ENCODE results near the gene TBC1D17. TPM values are rescaled to one million over a fixed set of nuclear protein-coding genes. Genes with fewer than 3 reads are reported as not detected.

Gene TBC1D17
- total RNA-seq, 1 donor from 2014 or later, result 36.8 TPM

DNA sequence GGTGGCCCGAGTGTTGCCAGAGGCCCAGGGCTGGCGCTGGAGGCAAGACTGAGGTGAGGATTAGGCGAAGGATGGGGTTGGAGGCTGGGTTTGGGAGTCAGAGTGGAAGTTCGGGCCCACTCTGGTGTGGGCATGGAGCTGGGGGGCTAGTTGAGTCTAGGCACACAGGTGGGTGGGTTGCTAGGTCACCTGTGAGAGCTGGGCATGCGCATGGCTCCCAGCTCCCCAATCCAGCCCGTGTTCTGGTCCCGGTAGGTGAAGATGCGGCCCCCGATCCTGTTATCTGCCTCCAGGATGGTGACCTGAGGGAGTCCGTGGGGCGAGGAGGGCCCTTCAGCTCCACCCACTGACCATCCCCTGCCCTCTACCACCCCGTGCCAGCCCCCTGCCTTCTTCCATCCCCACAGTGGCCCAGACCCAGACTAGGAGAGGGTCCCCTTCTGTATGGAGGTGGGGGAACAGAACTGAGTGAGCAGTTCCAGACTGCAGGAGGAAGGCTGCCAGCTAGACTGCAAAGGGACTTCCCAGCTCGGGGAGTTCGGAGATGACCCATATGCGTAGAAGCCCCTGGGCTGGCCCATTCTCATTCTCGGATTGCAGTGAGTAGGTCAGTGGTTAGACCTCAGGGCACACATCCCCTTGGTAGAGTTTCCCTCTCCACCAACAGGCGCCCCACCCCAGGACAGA lies 17.5 kb downstream of the TBC1D17 start:
- no peak for DNase-seq (ENCODE audit: low spot score)
- H3K27ac Mint-ChIP-seq (ENCODE audit: unreplicated experiment), result no peak overlapping the region
- no peak overlapping the region for H3K4me3 Mint-ChIP-seq (ENCODE audit: unreplicated experiment)
- peaks cover 18% of the 10 kb centered on the region for H3K4me1 Mint-ChIP-seq (ENCODE audit: unreplicated experiment)
- peaks cover 11% of the 10 kb centered on the region for H3K36me3 Mint-ChIP-seq (ENCODE audit: low read depth, unreplicated experiment)
- H3K9me3 Mint-ChIP-seq (ENCODE audit: unreplicated experiment), result no peaks in the 10 kb centered on the region
- TF ChIP-seq, protein P1, sequence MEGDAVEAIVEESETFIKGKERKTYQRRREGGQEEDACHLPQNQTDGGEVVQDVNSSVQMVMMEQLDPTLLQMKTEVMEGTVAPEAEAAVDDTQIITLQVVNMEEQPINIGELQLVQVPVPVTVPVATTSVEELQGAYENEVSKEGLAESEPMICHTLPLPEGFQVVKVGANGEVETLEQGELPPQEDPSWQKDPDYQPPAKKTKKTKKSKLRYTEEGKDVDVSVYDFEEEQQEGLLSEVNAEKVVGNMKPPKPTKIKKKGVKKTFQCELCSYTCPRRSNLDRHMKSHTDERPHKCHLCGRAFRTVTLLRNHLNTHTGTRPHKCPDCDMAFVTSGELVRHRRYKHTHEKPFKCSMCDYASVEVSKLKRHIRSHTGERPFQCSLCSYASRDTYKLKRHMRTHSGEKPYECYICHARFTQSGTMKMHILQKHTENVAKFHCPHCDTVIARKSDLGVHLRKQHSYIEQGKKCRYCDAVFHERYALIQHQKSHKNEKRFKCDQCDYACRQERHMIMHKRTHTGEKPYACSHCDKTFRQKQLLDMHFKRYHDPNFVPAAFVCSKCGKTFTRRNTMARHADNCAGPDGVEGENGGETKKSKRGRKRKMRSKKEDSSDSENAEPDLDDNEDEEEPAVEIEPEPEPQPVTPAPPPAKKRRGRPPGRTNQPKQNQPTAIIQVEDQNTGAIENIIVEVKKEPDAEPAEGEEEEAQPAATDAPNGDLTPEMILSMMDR (IDR thresholded peaks at IDR 0.05; ENCODE audit: unreplicated experiment), result no peak
- H3K27me3 Mint-ChIP-seq (ENCODE audit: unreplicated experiment), result peaks cover 19% of the 10 kb centered on the region

DNA sequence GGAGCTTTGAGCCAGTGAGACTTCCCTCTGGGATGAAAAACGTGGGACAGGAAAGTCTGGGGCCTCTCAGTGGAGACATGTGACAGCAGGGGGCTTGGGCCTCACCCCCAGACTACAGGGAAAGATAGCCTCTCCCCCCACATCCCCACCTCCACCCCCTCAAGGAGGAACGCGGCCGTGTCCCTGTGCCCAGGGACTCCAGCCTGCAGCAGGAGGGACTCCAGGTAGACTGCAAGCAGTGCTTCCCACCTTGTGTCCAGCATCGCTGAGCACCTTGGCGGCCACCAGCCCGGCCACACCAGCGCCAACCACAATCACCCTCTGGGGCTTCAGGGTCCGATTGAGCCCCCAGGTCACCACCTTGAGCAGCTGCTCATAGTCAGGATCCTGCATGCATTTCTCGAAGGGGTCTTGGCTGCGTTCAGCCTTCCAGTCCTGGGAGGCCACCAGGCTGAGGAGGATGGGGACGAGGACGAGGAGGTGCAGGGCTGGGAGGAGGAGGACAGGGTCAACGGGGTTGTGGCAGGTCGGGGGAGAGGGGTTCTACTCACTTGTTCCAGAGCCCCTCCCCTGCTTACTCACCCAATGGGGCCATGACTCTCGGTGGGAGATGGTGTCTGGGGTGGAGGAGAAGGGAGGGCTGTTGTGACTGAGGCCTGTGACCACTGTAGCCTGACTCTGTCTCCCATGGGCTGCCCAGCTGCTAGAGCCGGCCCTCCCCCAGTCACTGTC lies 18.2 kb downstream of the TBC1D17 start:
- H3K27me3 Mint-ChIP-seq (ENCODE audit: unreplicated experiment), result peaks cover 17% of the 10 kb centered on the region
- H3K36me3 Mint-ChIP-seq (ENCODE audit: low read depth, unreplicated experiment), result peaks cover 11% of the 10 kb centered on the region
- H3K9me3 Mint-ChIP-seq (ENCODE audit: unreplicated experiment), result no peaks in the 10 kb centered on the region
- DNase-seq (ENCODE audit: low spot score), result no peak
- TF ChIP-seq, protein P1 (IDR thresholded peaks at IDR 0.05; ENCODE audit: unreplicated experiment), result no peak
- H3K4me3 Mint-ChIP-seq (ENCODE audit: unreplicated experiment), result no peak overlapping the region
- no peak overlapping the region for H3K27ac Mint-ChIP-seq (ENCODE audit: unreplicated experiment)
- H3K4me1 Mint-ChIP-seq (ENCODE audit: unreplicated experiment), result peaks cover 18% of the 10 kb centered on the region

DNA sequence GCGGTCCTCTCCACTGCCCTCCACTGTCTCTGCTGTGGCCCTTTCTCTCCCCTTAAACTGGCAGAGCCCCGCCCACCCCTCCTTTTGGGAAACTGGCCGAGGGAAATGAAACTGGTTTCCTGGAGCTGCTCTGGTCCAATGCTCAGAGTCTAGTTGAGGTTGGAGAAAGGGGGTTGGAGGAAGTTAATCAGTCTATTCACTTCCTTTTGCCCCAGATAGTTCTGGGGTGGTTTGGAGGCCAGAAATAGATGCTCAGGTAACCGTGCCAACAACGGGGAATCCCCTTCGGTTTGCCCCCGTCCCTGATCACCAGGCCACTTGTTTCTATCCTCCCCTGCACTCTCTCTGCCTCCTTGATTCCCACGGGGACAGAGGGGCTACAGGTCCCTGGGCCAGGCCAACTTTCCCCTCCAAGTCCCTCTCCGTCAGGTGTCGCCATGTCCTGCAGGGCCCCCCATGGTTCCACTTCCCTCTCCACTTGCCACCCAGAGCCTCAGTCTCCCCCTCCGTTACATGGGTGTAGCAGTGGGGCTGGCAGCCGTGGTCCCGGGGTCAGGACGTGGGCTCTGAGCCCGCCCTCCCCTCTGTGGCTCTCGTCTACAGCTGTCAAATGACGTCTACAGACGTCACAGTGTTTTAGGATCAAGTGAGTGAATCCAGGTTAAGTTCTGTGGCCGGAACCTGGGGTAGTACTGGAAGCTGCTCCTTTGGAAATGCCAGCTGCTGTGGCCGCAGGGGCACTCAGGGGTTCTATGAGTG lies 19.5 kb downstream of the TBC1D17 start, which contains the start of gene IL4I1:
TSS of gene IL4I1 (minus strand) at position 25 of the 759 bp plus-strand sequence. CDS start 727 bp downstream, outside the sequence.
- H3K36me3 Mint-ChIP-seq (ENCODE audit: low read depth, unreplicated experiment), result peaks cover 11% of the 10 kb centered on the region
- peak within 1 kb of the TSS; percentile 25 for H3K4me3 Mint-ChIP-seq (ENCODE audit: unreplicated experiment)
- no peak for DNase-seq (ENCODE audit: low spot score)
- peak within 1 kb of the TSS; percentile 48 for H3K27ac Mint-ChIP-seq (ENCODE audit: unreplicated experiment)
- TF ChIP-seq, protein P1 (IDR thresholded peaks at IDR 0.05; ENCODE audit: unreplicated experiment), result no peak
- H3K9me3 Mint-ChIP-seq (ENCODE audit: unreplicated experiment), result no peaks in the 10 kb centered on the region
- peaks cover 12% of the 10 kb centered on the region for H3K27me3 Mint-ChIP-seq (ENCODE audit: unreplicated experiment)
- peaks cover 18% of the 10 kb centered on the region for H3K4me1 Mint-ChIP-seq (ENCODE audit: unreplicated experiment)

DNA sequence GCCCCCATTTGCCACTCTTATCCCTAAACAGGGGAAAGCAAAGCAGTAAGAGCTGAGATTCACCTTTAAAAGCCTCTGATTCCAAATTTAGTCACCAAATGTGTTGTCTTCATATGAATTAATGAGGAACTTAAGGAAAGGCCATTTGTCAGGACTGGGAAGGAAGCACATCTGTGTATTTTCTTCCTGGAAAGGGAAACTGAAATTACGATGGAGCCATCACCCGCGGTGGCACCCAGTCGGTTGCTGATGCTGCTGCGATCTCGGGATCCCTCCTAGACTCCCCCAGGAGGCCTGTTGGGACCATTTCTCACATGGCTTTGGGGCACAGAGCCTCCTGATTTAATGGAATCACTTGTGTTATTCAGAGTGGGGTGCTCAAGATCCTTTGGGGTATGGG lies 26.6 kb downstream of the TBC1D17 start:
- H3K27me3 Mint-ChIP-seq (ENCODE audit: unreplicated experiment), result peaks cover 12% of the 10 kb centered on the region
- DNase-seq (ENCODE audit: low spot score), result no peak
- no peaks in the 10 kb centered on the region for H3K4me1 Mint-ChIP-seq (ENCODE audit: unreplicated experiment)
- H3K27ac Mint-ChIP-seq (ENCODE audit: unreplicated experiment), result no peak overlapping the region
- peaks cover 16% of the 10 kb centered on the region for H3K36me3 Mint-ChIP-seq (ENCODE audit: low read depth, unreplicated experiment)
- H3K9me3 Mint-ChIP-seq (ENCODE audit: unreplicated experiment), result no peaks in the 10 kb centered on the region
- TF ChIP-seq, protein P1 (IDR thresholded peaks at IDR 0.05; ENCODE audit: unreplicated experiment), result no peak
- no peak overlapping the region for H3K4me3 Mint-ChIP-seq (ENCODE audit: unreplicated experiment)

Measured in endothelial cell (in vitro differentiated cells).